NCI-H510A treated with DMSO at 0.1 percent for 48 hours (cell line): ENCODE results near the gene SFMBT2.

Experiments
- DNase-seq: peaks from one replicate; lab custom pipeline; 2025; lab: John Stamatoyannopoulos, UW

Gene SFMBT2

GRCh38 chr10:7364474-7364873 lies 46.4 kb downstream of the SFMBT2 start:
- no peak for DNase-seq

GRCh38 chr10:7363700-7364099 lies 47.1 kb downstream of the SFMBT2 start:
- DNase-seq, result no peak

DNA sequence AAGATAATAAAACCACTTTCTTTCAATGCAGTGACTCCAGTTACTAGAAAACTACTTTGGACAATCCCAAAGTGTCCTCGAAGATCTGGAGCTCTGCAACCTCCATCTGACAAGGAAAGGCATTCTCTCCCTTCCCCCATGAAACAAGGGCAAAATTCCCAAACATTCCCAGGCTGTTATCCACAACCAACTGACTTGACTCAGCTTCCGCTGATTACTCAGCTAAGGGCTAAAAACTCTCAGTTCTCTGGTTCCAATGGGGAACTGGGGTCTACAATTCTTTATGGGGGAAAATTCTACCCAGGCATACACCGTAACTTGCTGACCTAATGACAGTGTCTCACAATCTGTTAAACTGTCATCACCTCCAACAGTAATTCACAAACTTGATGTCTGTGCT lies 48.4 kb downstream of the SFMBT2 start:
- no peak for DNase-seq

- no peak for DNase-seq
Measured at GRCh38 chr10:7361316-7361715, 49.5 kb downstream of the SFMBT2 start.

DNA sequence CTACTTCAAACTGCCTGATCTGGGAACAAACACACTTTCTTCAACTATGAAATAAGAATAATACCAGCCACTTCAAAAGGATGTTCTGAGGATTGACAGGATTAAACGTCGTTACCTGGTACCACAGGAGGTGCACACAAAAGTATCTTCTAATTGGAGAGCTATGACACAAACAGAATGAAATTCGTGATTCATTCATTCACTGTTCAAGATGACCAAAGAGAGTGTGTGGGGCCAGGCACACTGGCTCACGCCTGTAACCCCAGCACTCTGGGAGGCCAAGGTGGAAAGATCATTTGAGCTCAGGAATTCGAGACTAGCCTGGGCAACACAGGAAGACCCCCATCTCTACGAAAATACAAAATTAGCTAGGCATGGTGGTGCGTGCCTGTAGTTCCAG lies 50.9 kb downstream of the SFMBT2 start:
- no peak for DNase-seq

DNA sequence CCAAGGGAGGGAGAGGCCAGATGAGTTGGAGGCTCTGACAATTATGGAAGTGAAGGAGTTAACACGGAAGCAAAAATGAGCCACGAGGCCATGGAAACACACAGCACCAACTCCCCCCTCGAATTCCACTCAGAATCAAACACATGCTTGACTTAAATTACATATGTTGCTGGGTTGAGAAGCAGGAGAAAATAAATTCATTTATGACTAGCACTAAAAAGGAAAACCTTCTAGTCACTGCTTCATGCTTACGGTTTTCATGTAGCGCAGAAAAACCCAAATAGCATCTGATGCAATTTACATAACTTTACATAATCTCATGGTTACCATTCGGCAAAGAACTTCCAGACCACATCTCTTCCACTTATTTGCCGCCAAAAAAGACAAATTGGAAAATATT lies 51.5 kb downstream of the SFMBT2 start:
- no peak for DNase-seq

GRCh38 chr10:7357193-7357592 lies 53.6 kb downstream of the SFMBT2 start:
- DNase-seq, result no peak

- no peak for DNase-seq
Measured at GRCh38 chr10:7354330-7355047, 56.3 kb downstream of the SFMBT2 start.

- DNase-seq, result no peak
Measured at GRCh38 chr10:7351894-7352293, 58.9 kb downstream of the SFMBT2 start.

GRCh38 chr10:7350541-7351195 lies 60.2 kb downstream of the SFMBT2 start:
- DNase-seq, result no peak

GRCh38 chr10:7345717-7346116 lies 65.1 kb downstream of the SFMBT2 start:
- DNase-seq, result no peak

GRCh38 chr10:7343040-7343439 lies 67.8 kb downstream of the SFMBT2 start:
- no peak for DNase-seq

DNA sequence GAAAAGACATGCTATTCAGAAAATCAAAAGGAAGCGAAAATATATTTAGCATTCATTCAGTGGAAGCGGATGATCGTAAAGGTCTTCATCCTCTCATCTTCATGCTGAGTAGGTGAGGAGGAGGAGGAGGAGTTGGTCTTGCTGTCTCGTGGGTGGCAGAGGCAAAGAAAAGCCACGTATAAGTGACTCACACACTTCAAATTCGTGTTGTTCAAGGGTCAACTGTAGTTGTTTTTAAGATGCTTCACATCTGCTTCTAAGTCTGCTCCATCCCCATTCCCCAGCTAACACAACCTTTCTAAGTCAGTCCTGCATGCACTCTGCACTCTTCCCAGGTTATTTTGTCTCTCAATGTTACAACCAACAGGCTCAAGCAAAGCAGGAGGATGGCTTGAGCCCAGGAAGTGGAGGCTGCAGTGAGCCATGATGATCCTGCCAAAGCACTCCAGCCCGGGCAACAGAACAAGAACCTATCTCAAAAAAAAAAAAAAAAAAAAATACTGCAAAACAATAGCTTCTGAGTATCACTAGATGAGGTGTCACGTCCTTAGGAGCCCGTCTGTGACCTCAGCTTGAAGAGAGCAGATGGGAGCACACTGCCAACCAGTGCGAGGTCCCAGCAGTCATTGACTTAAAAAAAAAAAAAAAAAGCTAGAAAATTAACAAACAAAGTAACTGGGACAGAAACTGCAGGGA lies 70.5 kb downstream of the SFMBT2 start:
- no peak for DNase-seq

DNA sequence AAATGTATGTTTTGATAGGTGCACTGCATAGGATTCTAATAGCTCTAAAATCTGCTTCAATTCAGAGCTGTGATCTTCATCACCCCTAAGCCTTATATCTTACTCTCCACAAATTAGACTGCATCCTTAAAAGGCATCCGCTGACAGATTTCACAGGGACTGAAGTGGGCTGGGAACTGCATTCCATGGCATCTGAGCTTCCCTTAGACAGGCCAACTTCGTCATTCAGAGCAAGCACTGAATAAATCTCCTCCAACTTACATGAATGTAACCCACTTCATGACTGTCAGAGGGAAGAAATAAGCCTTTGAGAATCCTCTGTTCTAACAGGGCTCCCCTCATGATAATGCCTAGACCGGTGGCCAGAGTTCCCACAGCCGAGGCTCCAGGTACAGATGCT lies 71.3 kb downstream of the SFMBT2 start:
- DNase-seq, result no peak

DNA sequence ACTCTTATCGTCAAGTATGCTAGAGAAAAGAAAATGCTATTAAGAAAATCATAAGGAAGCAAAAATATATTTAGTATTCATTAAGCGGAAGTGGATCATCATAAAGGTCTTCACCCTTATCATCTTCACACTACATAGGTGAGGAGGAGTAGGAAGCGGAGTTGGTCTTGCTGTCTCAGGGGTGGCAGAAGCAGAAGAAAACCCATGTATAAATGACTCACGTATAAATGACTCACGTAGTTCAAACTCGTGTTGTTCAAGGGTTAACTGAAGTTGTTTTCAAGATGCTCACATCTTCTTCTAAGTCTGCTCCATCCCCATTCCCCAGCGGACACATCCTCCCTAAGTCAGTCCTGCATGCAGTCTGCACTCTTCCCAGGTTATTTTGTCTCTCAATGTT lies 72.4 kb downstream of the SFMBT2 start:
- DNase-seq, result no peak

DNA sequence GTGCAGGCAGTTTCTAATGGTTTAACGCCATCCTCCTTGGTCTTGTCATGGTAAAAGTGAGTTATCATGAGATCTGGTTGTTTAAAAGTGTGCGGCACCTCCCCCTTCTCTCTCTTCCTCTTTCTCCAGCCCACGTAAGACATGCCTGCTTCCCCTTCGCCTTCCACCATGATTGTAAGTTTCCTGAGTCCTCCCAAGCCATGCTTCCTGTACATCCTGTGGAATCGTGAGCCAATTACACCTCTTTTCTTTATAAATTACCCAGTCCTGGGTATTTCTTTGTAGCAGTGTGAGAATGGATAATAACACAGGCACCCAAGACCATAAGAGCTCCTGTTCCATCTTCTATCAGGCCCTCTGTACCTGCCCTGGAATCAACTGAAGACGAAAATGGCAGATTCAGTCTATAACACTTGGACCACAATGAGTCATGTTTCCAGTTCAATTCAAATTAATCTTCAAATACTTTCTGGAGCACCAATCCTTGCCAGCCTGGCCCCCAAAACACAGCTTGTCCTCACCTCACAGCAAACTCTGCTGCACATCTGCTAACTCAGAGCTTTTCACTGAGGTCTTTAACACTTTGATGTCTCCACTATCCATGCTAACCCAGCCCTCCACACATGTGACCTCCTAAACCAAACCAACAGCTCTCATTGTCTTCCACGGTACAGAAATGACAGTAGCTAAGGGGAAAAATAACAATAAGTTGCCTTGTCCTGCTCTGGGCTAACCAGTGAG lies 73.2 kb downstream of the SFMBT2 start:
- no peak for DNase-seq

- no peak for DNase-seq
Measured at GRCh38 chr10:7335977-7336376, 74.9 kb downstream of the SFMBT2 start.

GRCh38 chr10:7334642-7334964 lies 76.2 kb downstream of the SFMBT2 start:
- no peak for DNase-seq

- DNase-seq, result no peak
Measured at GRCh38 chr10:7333961-7334641, 76.7 kb downstream of the SFMBT2 start.

DNA sequence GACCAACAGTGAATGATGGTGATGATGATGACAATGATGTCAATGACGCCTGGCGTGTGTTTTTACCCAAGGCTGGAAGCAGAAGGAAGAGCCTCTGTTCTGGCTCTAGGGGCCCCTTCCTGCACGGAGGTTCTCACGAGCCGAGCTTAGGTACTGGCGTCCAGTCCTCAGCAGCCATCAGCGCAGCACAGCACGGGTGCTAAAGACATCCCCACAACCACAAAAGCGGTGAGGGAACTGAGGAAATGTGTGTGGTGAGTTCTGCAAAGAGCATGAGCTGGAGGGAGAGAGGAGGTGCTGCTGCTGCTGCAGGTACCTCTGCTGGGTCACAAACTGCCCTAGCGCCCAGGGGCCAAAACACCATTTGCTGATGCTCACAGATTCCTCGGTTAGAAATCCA lies 81.6 kb downstream of the SFMBT2 start:
- no peak for DNase-seq

- no peak for DNase-seq
Measured at GRCh38 chr10:7327885-7328284, 82.9 kb downstream of the SFMBT2 start.

- DNase-seq, result no peak
Measured at GRCh38 chr10:7322623-7323022, 88.2 kb downstream of the SFMBT2 start.
